C1 segment of cervical spinal cord (tissue), 14 donors: ENCODE results near the gene SLC4A8.

Experiments used
- DNase-seq, 14 donors: peaks; one replicate each; lab custom pipeline; 2025; lab: John Stamatoyannopoulos, UW

The SLC4A8 gene

GRCh38 chr12:51424662-51425539 is at the start of gene SLC4A8:
Gene SLC4A8 (plus strand): TSS chr12:51424831. CDS start chr12:51424988, 157 bp downstream.
- DNase-seq, result peak; percentile 36 to 97 (median 91)

DNA sequence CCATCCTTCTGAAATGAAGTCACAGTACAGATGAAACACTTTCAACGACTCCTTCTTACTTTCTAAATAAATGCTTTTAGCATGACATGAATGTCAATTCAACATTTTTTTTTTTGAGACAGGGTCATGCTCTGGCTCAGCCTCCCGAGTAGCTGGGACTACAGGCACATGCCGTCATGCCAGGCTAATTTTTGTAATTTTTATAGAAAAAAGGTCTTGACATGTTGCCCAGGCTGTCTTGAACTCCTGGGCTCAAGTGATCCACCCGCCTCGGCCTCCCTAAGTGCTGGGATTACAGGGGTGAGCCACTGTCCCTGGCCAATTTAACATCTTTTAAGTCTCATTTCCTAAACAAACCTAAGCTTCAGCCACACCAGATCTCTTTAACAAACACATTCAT is 49.8 kb upstream of the SLC4A8 start:
- DNase-seq, result no peak

GRCh38 chr12:51377099-51377984 is 47.3 kb upstream of the SLC4A8 start:
- no peak for DNase-seq

GRCh38 chr12:51378749-51379148 is 45.9 kb upstream of the SLC4A8 start:
- DNase-seq, result no peak

DNA sequence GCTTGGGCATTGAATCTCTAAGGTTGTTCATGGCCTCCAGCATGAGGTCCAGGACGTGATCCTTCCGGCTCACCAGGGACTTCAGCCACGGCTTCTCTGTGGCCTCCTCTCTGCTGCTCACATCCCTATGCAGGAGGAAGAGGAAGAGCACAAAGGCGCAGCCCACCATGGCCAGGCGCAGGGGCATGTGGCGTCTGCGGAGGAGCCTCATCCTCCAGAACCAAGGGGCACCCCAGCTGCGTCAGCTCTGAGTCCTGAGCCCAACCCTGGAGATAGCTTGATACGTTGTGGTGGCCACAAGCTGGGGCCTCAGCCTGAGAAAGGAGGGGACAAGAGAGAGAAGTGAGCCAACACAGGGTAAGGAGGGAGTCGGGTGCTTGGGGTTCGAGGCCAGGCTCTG is 45.1 kb upstream of the SLC4A8 start:
- no peak for DNase-seq

GRCh38 chr12:51381226-51382079 is 43.2 kb upstream of the SLC4A8 start:
- no peak for DNase-seq

GRCh38 chr12:51382173-51382572 is 42.5 kb upstream of the SLC4A8 start:
- DNase-seq, result no peak

- DNase-seq, result no peak
These were observed 41.2 kb upstream of the SLC4A8 start for GRCh38 chr12:51383269-51383905.

DNA sequence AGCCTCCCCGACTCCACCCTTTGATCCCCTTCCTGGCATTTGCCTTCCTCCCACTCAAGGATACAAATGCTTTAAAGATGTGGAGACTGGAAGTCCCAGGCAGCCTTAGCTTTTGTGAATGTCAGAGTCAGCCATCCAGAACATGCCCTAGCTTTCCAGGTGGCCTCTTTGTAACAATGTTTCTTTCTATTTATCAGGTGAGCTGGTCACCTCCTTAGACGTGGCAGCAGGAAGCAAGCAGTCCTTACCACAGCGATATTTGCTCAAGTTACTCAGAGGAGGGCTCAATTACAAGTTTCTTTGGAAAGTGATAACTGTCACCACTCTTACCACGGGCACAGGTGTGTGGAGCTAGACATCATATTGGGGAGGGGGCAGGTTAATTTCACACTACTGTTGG is 38.3 kb upstream of the SLC4A8 start:
- no peak for DNase-seq

DNA sequence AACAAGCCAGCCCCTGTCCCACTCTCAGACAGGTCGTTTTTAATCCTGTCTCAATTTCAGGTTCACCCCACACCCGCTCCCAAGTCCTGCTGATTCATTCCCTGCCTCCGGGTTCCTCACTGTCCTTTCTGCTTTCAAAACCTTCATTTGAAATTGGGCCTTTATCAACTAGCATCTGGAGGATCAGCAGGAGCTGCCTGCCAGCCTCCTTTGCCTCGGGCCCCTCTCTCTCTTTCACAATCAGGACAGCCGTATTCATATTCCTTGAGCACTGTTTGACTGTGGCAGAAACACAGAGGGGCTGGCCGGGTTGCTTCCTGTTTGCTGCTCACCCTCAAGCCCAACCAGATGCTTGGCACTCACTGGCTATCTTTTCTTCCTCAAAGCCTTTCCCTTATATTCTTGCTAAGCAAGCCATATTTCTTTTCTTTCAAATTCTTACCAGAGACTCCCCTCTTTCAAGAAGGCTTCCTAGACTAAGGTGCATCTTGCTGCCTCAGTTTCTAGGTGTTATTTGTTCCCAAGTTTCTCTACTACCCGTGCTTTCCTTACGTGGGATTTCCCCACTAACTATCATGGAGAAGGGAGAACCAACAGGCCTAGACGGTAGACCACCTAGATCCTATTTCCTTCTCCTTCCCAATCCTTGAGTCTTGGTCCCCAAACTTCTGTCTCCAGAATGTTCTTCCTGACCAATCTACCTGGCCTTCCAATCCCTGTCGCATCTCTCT is 36.4 kb upstream of the SLC4A8 start:
- peak in 7 of 14 donors; percentile 12 to 60 (median 45) for DNase-seq

DNA sequence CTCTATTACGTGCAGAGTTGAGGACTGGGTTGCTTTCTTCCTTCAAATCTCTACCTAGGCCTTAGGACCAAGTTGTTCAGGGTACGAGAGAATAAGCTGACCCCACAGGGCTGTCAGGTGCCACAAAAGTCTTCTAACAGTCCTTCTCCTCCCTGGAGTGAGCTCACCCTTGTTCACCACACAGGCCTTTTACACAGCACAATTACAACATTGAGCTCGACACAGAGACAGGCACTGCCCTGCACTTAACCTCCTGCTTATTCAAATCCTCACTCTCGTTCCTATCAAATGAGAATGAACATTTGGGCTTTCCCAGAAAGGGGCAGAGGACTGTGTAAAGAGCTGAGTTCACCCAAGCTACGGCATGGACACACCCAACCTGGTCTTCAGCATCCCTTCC is 35.8 kb upstream of the SLC4A8 start:
- peak in 8 of 14 donors; percentile 4 to 46 (median 29) for DNase-seq

DNA sequence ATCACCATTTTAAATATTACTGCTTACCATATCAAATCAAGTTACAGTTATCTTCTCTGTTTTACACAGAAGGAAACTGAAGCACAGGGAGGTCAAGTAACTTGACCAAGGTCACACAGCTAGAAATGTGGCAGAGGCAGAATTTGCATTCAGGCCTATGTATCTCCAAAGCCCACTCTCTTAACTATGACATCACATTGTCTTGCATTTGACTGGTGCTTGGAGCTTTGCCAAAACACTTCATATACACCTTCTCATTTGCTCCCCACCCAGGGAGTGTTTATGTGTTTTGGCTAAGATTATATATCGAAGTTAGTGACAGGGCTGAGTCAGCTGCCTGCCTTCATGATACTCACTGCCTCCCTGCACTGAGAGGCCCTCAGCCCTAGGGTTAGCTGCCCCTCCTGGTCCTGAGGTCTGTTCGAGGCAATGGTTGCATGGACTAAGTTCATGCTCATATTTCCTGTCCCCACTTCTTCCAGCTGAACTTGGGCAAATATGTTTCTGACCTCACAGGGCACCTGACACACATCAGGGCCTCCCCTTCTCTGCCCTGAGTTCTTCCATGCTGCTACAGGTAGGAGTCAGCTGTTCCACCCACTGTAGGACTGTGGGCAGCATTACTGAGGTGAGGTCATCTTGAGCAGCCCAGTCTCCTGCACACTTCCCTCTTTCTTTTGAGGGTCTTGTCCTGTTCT is 35.2 kb upstream of the SLC4A8 start:
- DNase-seq, result peak in 2 of 14 donors; percentile 17 to 32

DNA sequence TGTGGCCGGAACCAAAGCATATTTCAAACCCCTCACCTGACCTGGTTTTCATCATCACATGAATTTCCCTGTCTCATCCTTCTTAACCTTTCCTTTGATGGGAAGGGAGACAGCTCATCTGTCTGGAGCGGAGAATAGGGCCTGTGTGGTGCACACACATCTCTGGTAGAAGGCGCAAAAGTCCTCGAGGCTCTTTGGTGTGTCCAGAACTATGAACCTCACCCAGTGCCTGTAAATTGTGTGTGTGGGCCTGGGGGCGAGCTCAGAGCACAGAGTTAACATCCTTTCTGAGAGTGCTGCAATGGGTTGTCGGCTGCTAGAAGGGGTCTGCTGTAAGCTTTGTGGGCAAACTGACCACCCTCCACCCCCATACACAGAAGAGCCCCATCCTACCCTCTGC is 34.2 kb upstream of the SLC4A8 start:
- DNase-seq, result no peak

DNA sequence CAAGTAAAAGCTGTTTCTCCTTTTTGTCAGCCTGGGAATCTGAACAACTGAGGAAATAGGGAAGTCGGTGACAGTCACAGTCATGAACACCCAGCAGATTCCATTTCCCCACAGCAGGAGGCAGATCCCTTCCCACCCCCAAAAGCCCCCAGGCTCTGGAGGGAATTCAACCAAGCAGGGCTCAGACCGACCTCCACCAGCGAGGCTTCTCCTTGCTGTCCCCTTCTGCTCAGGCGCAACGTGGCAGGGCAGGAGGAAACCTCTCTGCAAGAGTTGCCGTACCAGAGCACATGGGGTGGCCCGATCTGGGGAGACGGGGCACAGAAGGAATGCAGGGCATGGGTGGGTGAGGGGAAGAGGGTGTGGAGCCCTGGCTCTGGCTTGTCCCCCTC is 33.7 kb upstream of the SLC4A8 start:
- peak in 8 of 14 donors; percentile 30 to 67 (median 50) for DNase-seq

DNA sequence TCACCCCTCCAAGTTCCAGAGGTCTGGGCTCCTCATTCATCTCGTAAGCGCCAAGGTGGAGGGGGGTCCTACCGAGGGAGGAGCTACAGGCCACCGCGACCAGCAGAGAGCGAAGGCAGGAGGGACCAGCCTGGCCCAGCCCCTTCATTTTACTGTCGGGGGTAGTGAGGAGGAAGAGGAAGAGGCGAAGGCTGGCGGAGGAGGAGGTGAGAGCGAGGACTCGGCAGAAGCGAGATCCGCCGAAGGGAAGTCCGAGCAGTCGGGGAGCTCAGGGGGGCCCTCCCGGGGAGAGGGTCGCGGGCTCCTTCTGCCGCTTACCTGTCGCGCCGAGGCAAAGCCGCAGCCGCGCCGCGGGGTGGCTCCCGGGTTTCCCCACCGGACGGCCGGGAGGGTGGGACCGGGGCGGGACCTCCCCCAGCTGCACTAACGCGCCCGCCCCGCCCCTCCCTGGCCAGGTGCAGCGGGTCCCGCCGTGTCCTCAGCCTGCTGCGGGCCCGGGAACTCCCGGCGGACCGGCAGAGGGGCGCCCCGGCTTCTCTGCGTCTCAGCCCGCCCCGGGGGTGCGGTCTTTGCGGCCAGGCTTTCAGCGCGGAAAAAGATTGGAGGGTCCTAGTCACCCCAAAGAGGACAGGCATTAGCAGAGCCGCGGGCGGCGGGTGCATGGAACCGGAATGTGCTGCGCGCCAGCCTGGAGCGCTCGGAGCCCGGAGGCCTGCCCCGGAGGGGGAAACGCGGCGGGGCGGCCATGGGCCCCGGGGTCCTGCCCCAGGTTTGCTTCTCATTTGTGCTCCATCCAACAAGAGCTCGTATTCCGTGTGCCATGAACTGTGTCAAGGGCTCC is 33.1 kb upstream of the SLC4A8 start, which contains the start of gene GALNT6:
GALNT6 (minus strand) TSS at position 124 of the 841 bp plus-strand sequence. CDS start 11,625 bp downstream, outside the sequence.
- peak in 7 of 14 donors; percentile 47 to 75 (median 62) for DNase-seq

DNA sequence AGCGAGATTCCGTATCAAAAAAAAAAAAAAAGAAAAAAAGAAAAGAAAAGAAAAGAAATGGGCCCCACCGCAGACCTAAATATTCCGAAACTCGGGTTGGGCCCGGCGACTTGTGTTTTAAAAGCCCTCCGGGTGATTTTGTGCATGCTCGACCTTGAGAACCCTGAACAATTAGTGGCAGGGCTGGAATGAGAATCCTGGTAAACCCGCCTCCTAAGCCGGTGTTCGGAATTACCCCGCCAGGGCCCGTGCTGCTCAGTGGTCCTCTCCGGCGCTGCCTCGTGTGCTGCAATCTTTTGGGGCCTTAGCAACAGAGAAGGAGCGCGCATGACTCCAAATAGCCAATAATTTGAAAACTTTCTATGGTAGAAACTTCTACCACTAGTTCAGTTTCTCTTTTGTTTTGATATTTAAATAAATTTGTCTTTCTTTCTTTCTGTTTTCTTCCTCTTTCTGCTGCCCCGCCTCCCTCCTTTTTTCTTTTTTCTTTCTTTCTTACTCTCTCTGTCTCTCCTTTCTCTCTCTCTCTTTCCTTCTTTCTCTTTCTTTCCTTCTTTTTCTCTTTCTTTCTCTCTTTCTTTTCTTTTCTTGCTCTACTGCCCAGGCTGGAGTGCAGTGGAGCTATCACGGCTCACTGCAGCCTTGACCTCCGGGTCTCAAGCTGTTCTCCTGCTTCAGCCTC is 31.9 kb upstream of the SLC4A8 start:
- DNase-seq, result peak in 3 of 14 donors; percentile 16 to 30 (median 29)

DNA sequence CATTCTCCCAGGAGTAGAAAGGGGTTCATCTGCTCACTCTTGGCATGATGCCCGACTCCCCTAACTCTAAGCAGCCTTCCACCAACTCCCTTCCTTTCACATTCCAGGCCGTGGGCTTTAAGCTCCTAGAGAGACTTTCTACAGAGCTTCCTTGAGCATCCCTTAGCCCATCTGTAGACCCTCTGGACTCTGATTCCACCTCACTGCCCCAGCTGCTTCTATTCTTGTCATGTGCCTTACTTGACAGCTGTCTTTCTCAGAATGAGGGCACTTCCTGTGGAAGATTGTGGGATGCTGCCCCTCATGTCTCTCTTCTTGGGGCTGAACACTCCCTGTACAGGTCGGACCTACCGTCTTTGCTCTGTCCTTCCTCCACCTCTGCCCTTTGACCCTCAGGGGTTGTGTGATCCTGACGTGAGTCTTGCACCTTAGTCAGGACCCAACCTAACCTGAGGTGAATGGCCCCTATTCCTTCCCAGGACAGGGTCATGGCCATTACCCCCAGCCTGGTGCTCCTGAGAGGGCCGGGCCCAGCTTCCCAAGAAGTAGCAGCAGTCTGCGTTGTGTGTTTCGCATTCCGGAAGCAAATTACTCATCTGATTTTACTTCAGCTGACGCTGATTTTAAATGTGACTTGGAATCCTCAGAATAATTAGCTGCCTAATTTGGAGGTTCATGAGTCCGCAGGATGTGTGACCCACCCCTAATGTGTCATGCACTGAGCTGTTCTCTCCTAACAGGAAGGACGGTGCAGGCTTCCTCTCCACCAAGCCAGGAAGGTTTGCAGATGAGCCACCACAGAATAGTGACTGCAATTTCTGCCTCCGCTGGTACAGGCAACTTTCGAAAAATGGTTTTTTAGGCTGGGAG is 30.7 kb upstream of the SLC4A8 start:
- DNase-seq, result no peak
